Naive thymus-derived CD8-positive, alpha-beta T cell (primary cell): ENCODE measurements around the gene LRRC8B. TPM values are rescaled to one million over a fixed set of nuclear protein-coding genes. Genes with fewer than 3 reads are reported as not detected.
"Not testable (repeated sequence)": the region's sequence is repeated elsewhere in the genome, so short reads cannot be mapped to it uniquely, and the experiment has no call there.

Source experiments
- ATAC-seq, 2 donors: fragments of 150-1000 bp; cut with Tn5 transposase in 1 of 2; sonication (Bioruptor Pico), chemical (Tn5 transposase) in 1 of 2; 1 replicate in 1 of 2; 2 replicates in 1 of 2; pipeline ENCODE4 v1.10.0; 2021; ENCODE audit warnings: mild to moderate bottlenecking in 2 of 2, moderate library complexity in 2 of 2
- POLR2A ChIA-PET: fragments of 350-600 bp; sonication (Branson Sonifier 250); formaldehyde crosslinking; loops from one replicate; lab custom pipeline; 2021; ENCODE audit warnings: antibody characterized with exemption; lab: Charles Lee
- DNase-seq, 10 donors: peaks; one replicate each; pipeline versions ENCODE4 v3.0.0 to v3.0.0-alpha.2; 2020 to 2022
- H3K27ac Mint-ChIP-seq, 10 donors: one replicate each; pipeline ENCODE4 v1.8.0; 2020 to 2022; ENCODE audit warnings: mild to moderate bottlenecking in 10 of 10, mixed read lengths in 10 of 10, moderate library complexity in 4 of 10, inconsistent platforms in 1 of 10
- H3K27me3 Mint-ChIP-seq, 5 donors: one replicate each; pipeline ENCODE4 v1.8.0; 2021 to 2022; ENCODE audit warnings: mixed read lengths in 5 of 5
- H3K36me3 Mint-ChIP-seq, 3 donors: one replicate each; pipeline ENCODE4 v1.8.0; 2020 to 2022; ENCODE audit warnings: mixed read lengths in 3 of 3, mild to moderate bottlenecking in 2 of 3, inconsistent platforms in 1 of 3
- H3K4me1 Mint-ChIP-seq, 4 donors: one replicate each; pipeline ENCODE4 v1.8.0; 2021 to 2022; ENCODE audit warnings: mixed read lengths in 4 of 4
- H3K4me3 Mint-ChIP-seq, 10 donors: one replicate each; pipeline ENCODE4 v1.8.0; 2020 to 2022; ENCODE audit warnings: mild to moderate bottlenecking in 10 of 10, mixed read lengths in 10 of 10, moderate library complexity in 6 of 10, inconsistent platforms in 1 of 10
- H3K9me3 Mint-ChIP-seq, 9 donors: one replicate each; pipeline ENCODE4 v1.8.0; 2020 to 2022; ENCODE audit warnings: mixed read lengths in 9 of 9, mild to moderate bottlenecking in 3 of 9, inconsistent platforms in 1 of 9, moderate library complexity in 1 of 9
- polyA plus RNA-seq, 3 donors: library from polyadenylated mRNA; unstranded; fragments of 300-500 nt; fragmentation: Illumina TruSeq; gene quantifications; one replicate each; pipeline ENCODE4 v1.2.3, GENCODE V29; 2021
- total RNA-seq, 8 experiments: library from RNA in 2 of 8; stranded (reverse) in 2 of 8; gene quantifications; one replicate each; pipeline ENCODE4 v1.2.3 and lab custom pipeline; 2021 to 2026

Gene LRRC8B
- total and polyA plus RNA-seq, 5 experiments from 2014 or later = 8.5 to 16.1 (median 13.6) TPM

- H3K27ac Mint-ChIP-seq = peak overlapping the region in 4 of 10 donors; percentile 12 to 61 (median 44)
- peaks cover 0 to 2% (median 0%) of the 10 kb centered on the region in 9 donors for H3K9me3 Mint-ChIP-seq
- no peak overlapping the region for H3K4me3 Mint-ChIP-seq
- no peaks in the 10 kb centered on the region for H3K27me3 Mint-ChIP-seq
- DNase-seq (no peak), ATAC-seq (no peak)
- peaks cover 29 to 61% (median 56%) of the 10 kb centered on the region in 4 donors for H3K4me1 Mint-ChIP-seq
- H3K36me3 Mint-ChIP-seq = peaks cover 0 to 19% (median 13%) of the 10 kb centered on the region in 3 donors
- POLR2A ChIA-PET = no interaction called here
These were observed 15.9 kb downstream of the LRRC8B start for GRCh38 chr1:89540406-89540970.

GRCh38 chr1:89542345-89542744, 17.7 kb downstream of the LRRC8B start:
- Mint-ChIP-seq H3K4me3 (no peak overlapping the region), H3K36me3 (peaks cover 0 to 13% (median 11%) of the 10 kb centered on the region in 3 donors), H3K27ac (no peak overlapping the region), H3K4me1 (peaks cover 33 to 68% (median 53%) of the 10 kb centered on the region in 4 donors), H3K27me3 (no peaks in the 10 kb centered on the region), H3K9me3 (peaks cover 0 to 2% (median 0%) of the 10 kb centered on the region in 9 donors)
- POLR2A ChIA-PET = no interaction called here
- no peak for DNase-seq
- no peak for ATAC-seq

GRCh38 chr1:89543632-89544031, 19.0 kb downstream of the LRRC8B start:
- peaks cover 28 to 68% (median 45%) of the 10 kb centered on the region in 4 donors for H3K4me1 Mint-ChIP-seq
- H3K27ac Mint-ChIP-seq, ATAC-seq: not testable (repeated sequence)

GRCh38 chr1:89545264-89546038, 20.8 kb downstream of the LRRC8B start:
- H3K9me3 Mint-ChIP-seq = no peaks in the 10 kb centered on the region
- no peaks in the 10 kb centered on the region for H3K27me3 Mint-ChIP-seq
- peak overlapping the region in 1 of 10 donors; percentile 39 for H3K4me3 Mint-ChIP-seq
- H3K36me3 Mint-ChIP-seq = peaks cover 0 to 12% (median 6%) of the 10 kb centered on the region in 3 donors
- POLR2A ChIA-PET = interaction anchor here (1.7 kb wide), 1 partner anchor 14 kb away, joined by 5 read pairs; no protein-coding TSS in a partner anchor
- H3K27ac Mint-ChIP-seq = peak overlapping the region in 2 of 10 donors; percentile 5 to 15
- DNase-seq = no peak
- H3K4me1 Mint-ChIP-seq = peaks cover 33 to 72% (median 47%) of the 10 kb centered on the region in 4 donors
- ATAC-seq = peak in 1 of 2 donors; percentile 18

More at GRCh38 chr1:89543632-89544031, 19.0 kb downstream of the LRRC8B start:
- not testable (repeated sequence) for DNase-seq, H3K27me3 Mint-ChIP-seq, H3K9me3 Mint-ChIP-seq, H3K4me3 Mint-ChIP-seq
- H3K36me3 Mint-ChIP-seq = peaks cover 0 to 13% (median 6%) of the 10 kb centered on the region in 3 donors
- POLR2A ChIA-PET = interaction anchor here (1.2 kb wide), 1 partner anchor 9 kb away, joined by 3 read pairs; no protein-coding TSS in a partner anchor

- H3K4me1 Mint-ChIP-seq = peaks cover 33 to 67% (median 50%) of the 10 kb centered on the region in 4 donors
- H3K4me3 Mint-ChIP-seq = no peak overlapping the region
- no peak for ATAC-seq
- H3K9me3 Mint-ChIP-seq = no peaks in the 10 kb centered on the region
- H3K27me3 Mint-ChIP-seq = no peaks in the 10 kb centered on the region
- peaks cover 0 to 12% (median 2%) of the 10 kb centered on the region in 3 donors for H3K36me3 Mint-ChIP-seq
- peak overlapping the region in 3 of 10 donors; percentile 15 to 55 (median 40) for H3K27ac Mint-ChIP-seq
- POLR2A ChIA-PET = interaction anchor here (1.7 kb wide), 1 partner anchor 15 kb away, joined by 5 read pairs; no protein-coding TSS in a partner anchor
- no peak for DNase-seq
These were observed 21.7 kb downstream of the LRRC8B start for GRCh38 chr1:89546082-89546889.

- DNase-seq (no peak), ATAC-seq (no peak)
- peaks cover 33 to 69% (median 52%) of the 10 kb centered on the region in 4 donors for H3K4me1 Mint-ChIP-seq
- no peaks in the 10 kb centered on the region for H3K9me3 Mint-ChIP-seq
- H3K27ac Mint-ChIP-seq = no peak overlapping the region
- POLR2A ChIA-PET = no interaction called here
- no peaks in the 10 kb centered on the region for H3K27me3 Mint-ChIP-seq
- peaks cover 0 to 11% (median 2%) of the 10 kb centered on the region in 3 donors for H3K36me3 Mint-ChIP-seq
- H3K4me3 Mint-ChIP-seq = no peak overlapping the region
These were observed 22.4 kb downstream of the LRRC8B start for GRCh38 chr1:89546934-89547562.

- POLR2A ChIA-PET = no interaction called here
- no peak for ATAC-seq
These were observed 23.0 kb downstream of the LRRC8B start for GRCh38 chr1:89547563-89548116.

GRCh38 chr1:89548122-89548857, 23.7 kb downstream of the LRRC8B start:
- Mint-ChIP-seq H3K9me3 (no peaks in the 10 kb centered on the region), H3K27ac (peak overlapping the region in 1 of 10 donors; percentile 5), H3K4me1 (peaks cover 36 to 73% (median 58%) of the 10 kb centered on the region in 4 donors), H3K27me3 (no peaks in the 10 kb centered on the region), H3K36me3 (peaks cover 0 to 11% (median 2%) of the 10 kb centered on the region in 3 donors), H3K4me3 (no peak overlapping the region)
- no peak for ATAC-seq
- DNase-seq = no peak
- POLR2A ChIA-PET = no interaction called here

More at GRCh38 chr1:89547563-89548116, 23.0 kb downstream of the LRRC8B start:
- peaks cover 36 to 72% (median 54%) of the 10 kb centered on the region in 4 donors for H3K4me1 Mint-ChIP-seq
- no peaks in the 10 kb centered on the region for H3K9me3 Mint-ChIP-seq
- DNase-seq = no peak
- no peaks in the 10 kb centered on the region for H3K27me3 Mint-ChIP-seq
- no peak overlapping the region for H3K27ac Mint-ChIP-seq
- no peak overlapping the region for H3K4me3 Mint-ChIP-seq
- peaks cover 0 to 11% (median 2%) of the 10 kb centered on the region in 3 donors for H3K36me3 Mint-ChIP-seq

- Mint-ChIP-seq H3K4me3 (no peak overlapping the region), H3K4me1 (peaks cover 29 to 74% (median 44%) of the 10 kb centered on the region in 4 donors), H3K36me3 (peaks cover 0 to 25% (median 10%) of the 10 kb centered on the region in 3 donors), H3K9me3 (no peaks in the 10 kb centered on the region), H3K27me3 (no peaks in the 10 kb centered on the region), H3K27ac (peak overlapping the region in 5 of 10 donors; percentile 2 to 65 (median 22))
- POLR2A ChIA-PET = no interaction called here
- no peak for DNase-seq
- ATAC-seq = no peak
These were observed 26.4 kb downstream of the LRRC8B start for GRCh38 chr1:89550995-89551394.

- Mint-ChIP-seq H3K4me1 (peaks cover 27 to 72% (median 40%) of the 10 kb centered on the region in 4 donors), H3K27ac (peak overlapping the region in 9 of 10 donors; percentile 18 to 81 (median 65)), H3K4me3 (peak overlapping the region; percentile 6 to 77 (median 51)), H3K36me3 (peaks cover 0 to 37% (median 21%) of the 10 kb centered on the region in 3 donors), H3K27me3 (no peaks in the 10 kb centered on the region), H3K9me3 (no peaks in the 10 kb centered on the region)
- ATAC-seq (peak; percentile 56 to 65), DNase-seq (peak in 3 of 10 donors; percentile 11 to 18 (median 12))
- POLR2A ChIA-PET = interaction anchor here (1.2 kb wide), 1 partner anchor 9 kb away, joined by 3 read pairs; no protein-coding TSS in a partner anchor
These were observed 27.9 kb downstream of the LRRC8B start for GRCh38 chr1:89552471-89553081.
